ENCODE results near the gene NFIA. TPM values are rescaled to one million over a fixed set of nuclear protein-coding genes. Genes with fewer than 3 reads are reported as not detected.

The NFIA gene
- total RNA-seq, 1 experiment from 2014 or later, result 0.35 TPM

GRCh38 chr1:61332796-61333195 lies 250.4 kb downstream of the NFIA start:
- H4K20me1 ChIP-seq (ENCODE audit: control insufficient read depth, insufficient read depth, insufficient read length), result no peaks in the 10 kb centered on the region
- no CpG with 5 or more reads among the region's 1 CpG for WGBS (ENCODE audit: extremely low coverage, insufficient read length, low lambda C conversion rate)

More at GRCh38 chr1:61332796-61333195, 250.4 kb downstream of the NFIA start:
- no peaks in the 10 kb centered on the region for H3K79me1 ChIP-seq (ENCODE audit: insufficient read depth, low read depth, low read length, poor library complexity, severe bottlenecking)
- H3K56ac ChIP-seq (ENCODE audit: insufficient read length, low read depth, low read length), result no peak overlapping the region
- no peak overlapping the region for H2AFZ ChIP-seq (ENCODE audit: low read length)
- H3K9ac ChIP-seq (ENCODE audit: extremely low read depth, insufficient read length, low read length), result no peak overlapping the region
- H3K4me1 Mint-ChIP-seq, result peaks cover 20 to 27% of the 10 kb centered on the region in 2 experiments
- H3K27ac ChIP-seq (ENCODE audit: insufficient read length, low read depth, low read length), result no peak overlapping the region
- H3K14ac ChIP-seq (ENCODE audit: insufficient read depth, low read length), result no peak overlapping the region
- H2BK15ac ChIP-seq (ENCODE audit: low read depth, low read length), result no peak overlapping the region
- H3K23me2 ChIP-seq (ENCODE audit: insufficient read length, low read depth, low read length, poor library complexity, severe bottlenecking), result no peaks in the 10 kb centered on the region
- peaks cover 6% of the 10 kb centered on the region; the same call in 1 of the 2 replicates for H3K4me1 ChIP-seq (ENCODE audit: insufficient read depth, low read length)
- no peak overlapping the region for H3K4ac ChIP-seq (ENCODE audit: low read depth, low read length)
- TF ChIP-seq CTCF (conservative IDR thresholded peaks at IDR 0.05), result no peak
- no peak overlapping the region for H2BK20ac ChIP-seq (ENCODE audit: low read depth, low read length, poor library complexity, severe bottlenecking)
- no peak overlapping the region for H3K18ac ChIP-seq (ENCODE audit: insufficient read length, low read depth, low read length)
- no peak overlapping the region for H2BK120ac ChIP-seq (ENCODE audit: low read depth, low read length, poor library complexity, severe bottlenecking)
- H3K4me3 Mint-ChIP-seq, result no peak overlapping the region
- no peak overlapping the region for H2BK12ac ChIP-seq (ENCODE audit: insufficient read length, low read depth, low read length)
- no peak overlapping the region for H4K91ac ChIP-seq (ENCODE audit: insufficient read length, low read depth, low read length)
- H3K9me3 Mint-ChIP-seq, result no peaks in the 10 kb centered on the region; a peak in 1 of 5 replicates
- no peaks in the 10 kb centered on the region; the same call in 1 of the 2 replicates for H3K27me3 ChIP-seq (ENCODE audit: insufficient read depth, low read length)
- no peaks in the 10 kb centered on the region for H3K79me2 ChIP-seq (ENCODE audit: insufficient read depth, low read length)
- no peaks in the 10 kb centered on the region for H3K27me3 Mint-ChIP-seq (ENCODE audit: low read depth)
- H2BK5ac ChIP-seq (ENCODE audit: insufficient read length, low read length), result no peak overlapping the region
- H3K4me2 ChIP-seq (ENCODE audit: insufficient read depth, insufficient read length, low read length), result no peak overlapping the region
- no peaks in the 10 kb centered on the region for H3K36me3 Mint-ChIP-seq (ENCODE audit: insufficient read depth in 1 of 3, low read depth in 3 of 3)
- no peak overlapping the region for H2AK5ac ChIP-seq (ENCODE audit: insufficient read length, low read length)
- no peak overlapping the region for H3T11ph ChIP-seq (ENCODE audit: low read length)
- no peak overlapping the region for H4K8ac ChIP-seq (replicated peaks; ENCODE audit: insufficient read length, low read depth, low read length)
- H3K27ac Mint-ChIP-seq, result no peak overlapping the region
- no peaks in the 10 kb centered on the region for H3K9me3 ChIP-seq (ENCODE audit: control insufficient read depth, low read depth, low read length)
- H3K23ac ChIP-seq (ENCODE audit: insufficient read length, low read depth, low read length), result no peak overlapping the region
- no peak for DNase-seq
- no peak overlapping the region for H4K5ac ChIP-seq (ENCODE audit: insufficient read length, low read depth, low read length)

All from H9 (cell line).